Activated CD8-positive, alpha-beta memory T cell treated with anti-CD3 and anti-CD28 coated beads for 1 hour (primary cell): Measurements from ENCODE around the gene INVS.
"Not testable (repeated sequence)": the region's sequence is repeated elsewhere in the genome, so short reads cannot be mapped to it uniquely, and the experiment has no call there.

Experiments used
- DNase-seq, 2 donors: peaks; one replicate each; pipeline ENCODE4 v3.0.0-alpha.2; 2020; ENCODE audit warnings: low read depth in 1 of 2; ENCODE audit errors: extremely low read depth in 1 of 2

The INVS gene

DNA sequence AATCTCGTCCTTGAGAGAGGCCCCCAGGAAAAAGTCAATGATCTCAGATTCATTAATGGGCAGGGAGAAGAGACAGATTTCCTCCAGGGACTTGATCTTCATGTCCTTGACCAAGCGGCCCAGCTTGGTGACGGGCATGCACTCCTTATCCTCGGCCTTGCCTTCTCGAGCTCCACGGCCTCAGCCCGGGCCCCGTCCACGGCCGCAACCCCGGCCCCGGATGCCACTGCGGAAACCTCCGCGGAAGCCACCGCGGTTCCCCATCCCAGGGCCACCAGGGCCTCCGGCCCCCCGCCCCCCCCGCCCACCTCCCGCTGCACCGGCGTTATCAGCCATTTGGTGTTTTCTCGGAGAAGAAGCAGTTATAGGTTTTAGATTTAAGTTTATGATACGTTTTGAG lies 18.3 kb downstream of the INVS start:
- DNase-seq = no peak

DNA sequence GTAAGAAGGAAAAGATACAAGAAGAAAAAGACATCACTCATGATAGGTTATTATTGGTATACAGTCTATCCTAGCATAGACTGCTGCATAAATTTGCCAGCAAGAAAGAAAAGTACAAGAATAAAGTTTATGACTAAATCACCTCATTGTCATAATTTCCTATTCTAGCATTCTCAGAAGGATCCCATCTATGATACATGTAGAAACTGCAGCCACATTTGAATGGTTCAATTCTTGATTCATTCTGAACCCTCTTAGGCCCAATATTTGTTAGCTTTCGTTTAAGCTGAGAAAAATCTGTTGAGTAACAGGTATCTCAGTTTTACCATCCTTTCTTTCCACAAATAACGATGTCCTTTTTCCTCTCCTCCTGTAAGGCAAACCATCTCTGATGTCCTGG lies 21.2 kb downstream of the INVS start:
- no peak for DNase-seq

DNA sequence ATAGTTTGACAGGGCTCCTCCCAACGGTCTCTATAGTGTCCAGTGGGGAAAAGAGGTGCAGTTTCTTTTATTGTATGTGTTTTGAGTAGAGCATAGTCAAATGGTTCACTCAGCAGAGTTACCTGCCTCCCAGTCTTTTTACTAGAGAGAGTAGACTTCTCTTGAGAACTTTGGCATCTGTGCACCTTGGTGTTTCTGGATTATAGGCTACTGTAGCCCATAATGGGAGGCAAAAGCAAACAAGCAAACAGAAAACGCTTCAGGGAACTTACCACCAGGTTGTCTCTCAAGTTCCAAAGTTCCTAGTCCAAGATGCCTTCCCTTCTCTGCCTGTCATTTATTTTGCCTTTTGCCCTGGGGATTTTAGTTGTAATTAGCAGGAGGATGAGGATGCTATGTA lies 26.2 kb downstream of the INVS start:
- no peak for DNase-seq

DNA sequence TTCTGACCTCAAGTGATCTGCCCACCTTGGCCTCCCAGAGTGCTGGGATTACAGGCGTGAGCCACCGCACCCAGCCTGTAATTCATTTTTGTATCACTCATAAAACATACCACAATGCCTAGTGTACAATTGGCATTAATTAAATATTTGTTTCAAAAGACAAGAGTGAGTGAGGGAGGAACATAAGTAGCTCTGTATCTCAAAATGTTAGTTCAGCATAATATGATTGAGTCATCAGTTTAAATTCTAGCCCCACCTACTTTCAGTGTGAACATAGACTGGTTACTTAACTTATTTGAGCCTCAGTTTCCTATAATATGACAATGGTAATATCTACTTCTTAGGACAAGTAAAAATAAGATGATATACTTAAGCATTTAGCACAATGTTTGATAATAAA lies 26.9 kb downstream of the INVS start:
- DNase-seq = no peak

DNA sequence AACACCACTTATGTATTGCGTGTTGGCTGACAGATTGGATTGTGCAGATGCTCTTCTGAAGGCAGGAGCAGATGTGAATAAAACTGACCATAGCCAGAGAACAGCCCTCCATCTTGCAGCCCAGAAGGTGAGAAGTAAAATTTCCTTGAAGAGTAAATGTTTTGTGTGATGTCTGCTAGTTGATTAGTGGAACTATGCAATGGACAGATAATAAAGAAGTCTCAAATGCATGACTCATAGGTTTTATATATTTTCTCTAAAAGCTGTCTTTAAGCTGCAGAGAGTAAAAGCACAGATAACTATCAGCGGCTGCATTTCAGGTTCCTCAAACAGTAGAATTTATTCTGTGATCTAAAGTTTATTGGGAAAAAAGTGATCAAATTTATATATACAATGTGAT lies 27.4 kb downstream of the INVS start:
- DNase-seq = no peak

DNA sequence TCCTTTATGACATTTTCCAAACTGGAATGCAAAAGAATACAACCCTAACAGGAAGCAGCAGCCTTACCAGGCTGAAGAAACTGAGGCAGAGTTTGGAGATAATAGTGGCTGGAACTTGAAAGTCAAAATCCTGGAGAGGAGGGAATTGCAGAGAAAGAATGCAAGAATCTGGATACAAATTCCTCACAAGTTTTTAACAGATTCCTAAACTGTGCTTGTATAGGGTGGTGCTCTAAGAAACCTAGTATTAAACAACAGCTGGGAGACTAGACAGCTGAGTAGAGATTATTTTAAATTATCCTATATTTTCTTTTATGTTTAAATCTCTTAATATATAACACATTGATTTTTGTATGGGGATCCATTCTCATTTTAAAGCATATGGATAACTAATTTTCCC lies 30.7 kb downstream of the INVS start:
- DNase-seq = no peak

DNA sequence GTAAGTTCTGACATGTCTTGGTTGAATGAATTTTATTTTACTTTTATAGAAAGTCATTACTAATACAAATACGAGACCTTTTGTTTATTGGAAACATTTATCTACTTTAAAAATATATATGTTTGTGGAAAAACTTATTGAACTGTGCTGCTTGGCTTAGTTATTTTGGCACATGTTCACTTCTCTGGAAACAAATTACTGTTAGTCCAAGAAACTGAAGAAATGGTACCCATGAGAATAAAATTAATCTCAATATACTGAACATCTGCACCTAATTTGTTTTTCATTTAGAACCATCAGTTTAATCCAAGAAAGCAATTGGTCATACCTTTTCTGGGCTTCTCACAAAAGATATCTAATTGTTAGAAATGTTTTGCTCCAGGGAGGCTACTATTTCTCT lies 32.2 kb downstream of the INVS start:
- DNase-seq = no peak

DNA sequence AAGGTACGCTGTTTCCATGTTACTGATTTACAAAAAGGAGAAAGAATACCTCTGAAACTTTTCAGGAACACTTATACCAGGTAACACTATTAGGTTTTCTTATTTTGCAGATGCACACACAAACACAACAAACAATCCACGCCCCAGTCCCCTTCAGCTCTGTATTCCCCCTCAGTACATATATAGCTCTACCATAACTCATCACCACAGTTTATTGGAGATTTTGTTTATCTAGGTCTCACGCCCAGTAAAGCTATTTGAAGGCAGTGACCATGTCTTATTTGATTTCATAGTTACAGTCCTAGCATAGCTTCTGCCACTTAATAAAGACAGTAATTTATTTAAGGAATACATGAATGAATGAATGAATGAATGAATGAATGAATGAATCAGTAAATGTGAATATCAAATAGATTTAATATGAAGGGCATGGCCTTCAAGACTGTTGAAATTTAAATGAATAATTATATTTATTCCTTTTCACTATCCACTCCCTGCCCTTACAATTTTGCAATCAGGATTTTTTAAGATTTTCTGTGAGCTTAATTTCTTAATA lies 32.9 kb downstream of the INVS start:
- no peak for DNase-seq

DNA sequence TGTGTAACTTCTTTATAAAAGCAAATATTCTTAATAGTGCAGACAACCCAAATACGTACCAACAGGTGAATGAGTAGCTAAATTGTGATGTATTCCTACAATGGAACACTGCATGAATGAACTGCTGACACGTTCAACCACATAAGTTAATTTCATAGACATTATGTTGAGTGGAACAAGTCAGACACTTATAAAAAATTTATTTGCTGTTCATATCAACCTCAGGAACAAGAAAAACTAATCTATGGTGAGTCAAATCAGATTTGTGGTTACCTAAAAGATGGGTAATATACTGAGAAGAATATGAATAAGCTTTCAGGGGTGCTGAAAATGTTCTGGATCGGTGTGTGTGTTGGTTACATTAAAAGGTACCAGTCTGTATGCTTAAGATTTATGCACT lies 35.7 kb downstream of the INVS start:
- DNase-seq = no peak

DNA sequence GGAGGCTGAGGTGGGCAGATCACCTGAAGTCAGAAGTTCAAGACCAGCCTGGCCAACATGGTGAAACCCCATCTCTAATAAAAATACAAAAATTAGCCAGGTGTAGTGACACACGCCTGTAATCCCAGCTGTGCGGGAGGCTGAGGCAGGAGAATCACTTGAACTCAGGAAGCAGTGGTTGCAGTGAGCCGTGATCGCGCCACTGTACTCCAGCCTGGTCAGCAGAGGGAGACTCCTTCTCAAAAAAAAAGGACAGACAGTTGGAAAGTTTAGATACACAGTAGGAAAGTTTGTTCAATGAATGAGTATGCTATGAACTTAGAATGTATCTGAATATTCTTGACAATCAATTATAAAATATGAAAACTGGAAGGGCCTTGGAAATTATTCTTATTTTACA lies 37.8 kb downstream of the INVS start:
- DNase-seq = not testable (repeated sequence)

DNA sequence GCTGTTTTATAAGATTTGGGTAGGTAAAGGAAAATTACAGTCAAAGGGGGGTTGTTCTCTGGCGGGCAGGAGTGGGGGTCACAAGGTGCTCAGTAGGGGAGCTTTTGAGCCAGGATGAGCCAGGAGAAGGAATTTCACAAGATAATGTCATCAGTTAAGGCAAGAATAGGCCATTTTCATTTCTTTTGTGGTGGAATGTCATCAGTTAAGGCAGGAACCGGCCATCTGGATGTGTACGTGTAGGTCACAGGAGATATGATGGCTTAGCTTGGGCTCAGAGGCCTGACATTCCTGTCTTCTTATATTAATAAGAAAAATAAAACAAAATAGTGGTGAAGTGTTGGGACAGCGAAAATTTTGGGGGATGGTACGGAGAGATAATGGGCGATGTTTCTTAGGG lies 41.3 kb downstream of the INVS start:
- DNase-seq = not testable (repeated sequence)

DNA sequence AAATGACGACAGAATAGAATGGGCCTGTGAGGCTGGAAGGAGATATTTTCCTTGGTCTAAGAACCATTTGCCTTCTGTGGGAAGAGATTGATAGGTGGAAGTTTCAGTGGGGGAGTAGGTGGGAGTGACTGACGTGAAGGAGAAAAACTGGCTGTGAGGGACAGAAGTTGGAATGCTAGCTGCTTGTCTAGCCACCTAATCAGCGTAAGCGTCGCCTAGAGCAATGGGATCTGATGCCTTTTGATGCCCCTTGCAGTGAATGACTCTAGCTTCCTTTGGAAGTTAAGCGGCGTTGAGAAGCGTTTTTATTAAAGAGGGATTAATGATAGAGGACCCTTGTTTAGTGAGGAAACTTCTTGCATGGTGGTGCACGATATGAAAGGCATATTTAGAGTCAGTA lies 42.8 kb downstream of the INVS start:
- DNase-seq = not testable (repeated sequence)

DNA sequence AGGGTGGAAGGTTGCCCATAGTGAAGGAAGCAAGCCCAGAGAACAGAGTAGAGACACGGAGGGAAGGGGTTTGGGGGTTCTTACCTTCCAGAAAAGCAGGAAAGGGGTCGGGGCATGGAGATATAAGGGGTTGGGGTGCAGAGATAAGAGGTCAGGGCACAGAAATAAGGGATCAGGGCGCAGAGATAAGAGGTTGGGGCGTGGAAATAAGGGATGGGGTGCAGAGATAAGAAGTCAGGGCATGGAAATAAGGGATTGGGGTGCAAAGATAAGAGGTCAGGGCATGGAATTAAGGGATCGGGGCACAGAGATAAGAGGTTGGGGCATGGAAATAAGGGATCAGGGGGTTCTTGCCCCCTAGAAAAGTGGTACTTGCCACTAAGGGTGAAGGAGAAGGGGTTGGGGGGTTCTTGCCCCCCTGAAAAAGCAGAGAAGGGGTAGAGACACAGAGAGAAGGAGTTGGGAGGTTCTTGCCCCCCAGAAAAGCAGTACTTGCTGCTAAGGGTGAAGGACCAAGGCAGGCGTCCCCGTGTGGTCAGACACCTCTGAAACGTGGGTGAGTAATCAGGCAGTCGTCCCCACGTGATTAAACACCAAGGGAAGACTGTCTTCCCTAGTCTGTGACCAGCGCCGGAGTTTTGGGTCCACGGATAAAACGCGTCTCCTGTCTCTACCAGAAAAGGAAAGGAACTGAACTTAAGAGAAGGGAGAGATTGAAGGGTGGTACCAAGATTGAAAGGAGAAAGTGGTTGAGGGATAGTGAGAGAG lies 46.3 kb downstream of the INVS start:
- DNase-seq = not testable (repeated sequence)

DNA sequence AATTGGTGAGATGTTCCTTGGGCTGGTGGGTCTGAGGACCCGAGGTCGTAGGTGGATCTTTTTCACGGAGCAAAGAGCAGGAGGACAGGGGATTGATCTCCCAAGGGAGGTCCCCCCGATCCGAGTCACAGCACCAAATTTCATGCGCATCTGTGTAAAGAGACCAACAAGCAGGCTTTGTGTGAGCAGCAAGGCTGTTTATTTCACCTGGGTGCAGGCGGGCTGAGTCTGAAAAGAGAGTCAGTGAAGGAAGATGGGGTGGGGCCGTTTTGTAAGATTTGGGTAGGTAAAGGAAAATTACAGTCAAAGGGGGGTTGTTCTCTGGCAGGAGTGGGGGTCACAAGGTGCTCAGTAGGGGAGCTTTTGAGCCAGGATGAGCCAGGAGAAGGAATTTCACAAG lies 46.9 kb downstream of the INVS start:
- not testable (repeated sequence) for DNase-seq

DNA sequence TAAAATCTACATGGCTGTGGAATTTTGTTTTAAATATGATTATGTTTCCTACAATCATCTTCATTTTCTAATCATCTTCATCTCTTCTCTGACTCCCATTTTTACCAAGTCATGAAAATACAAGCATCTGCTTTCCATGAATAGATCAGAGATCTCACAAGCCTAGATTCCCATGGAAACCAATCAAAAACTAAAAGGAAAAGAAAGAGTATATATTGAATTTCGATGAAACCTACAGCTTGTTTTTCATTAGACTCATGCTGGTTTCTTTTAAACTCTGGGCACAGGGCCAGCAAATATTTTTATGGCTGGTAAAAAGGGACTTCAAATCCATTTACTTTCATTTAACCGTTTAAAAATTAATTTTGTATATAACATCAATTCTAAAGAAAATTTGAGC lies 51.2 kb downstream of the INVS start:
- DNase-seq = no peak

DNA sequence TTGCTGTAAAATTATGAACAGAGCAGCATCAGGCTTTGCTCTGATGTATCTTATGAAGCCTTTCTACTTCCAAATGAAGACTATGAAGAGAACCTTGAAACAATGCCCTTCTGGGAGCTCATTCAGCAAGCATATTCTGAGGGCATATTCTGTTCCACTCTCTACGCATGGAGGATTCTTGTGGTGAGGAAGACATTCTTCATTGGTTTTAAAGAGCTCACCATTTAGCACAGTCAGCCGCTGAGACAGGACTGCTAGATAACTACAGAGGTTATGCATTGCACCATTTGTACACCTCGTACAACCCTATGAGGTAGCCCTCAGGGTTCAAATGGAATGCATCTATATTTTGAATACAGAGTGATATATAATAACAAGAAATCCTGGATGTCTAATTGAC lies 61.0 kb downstream of the INVS start:
- no peak for DNase-seq

DNA sequence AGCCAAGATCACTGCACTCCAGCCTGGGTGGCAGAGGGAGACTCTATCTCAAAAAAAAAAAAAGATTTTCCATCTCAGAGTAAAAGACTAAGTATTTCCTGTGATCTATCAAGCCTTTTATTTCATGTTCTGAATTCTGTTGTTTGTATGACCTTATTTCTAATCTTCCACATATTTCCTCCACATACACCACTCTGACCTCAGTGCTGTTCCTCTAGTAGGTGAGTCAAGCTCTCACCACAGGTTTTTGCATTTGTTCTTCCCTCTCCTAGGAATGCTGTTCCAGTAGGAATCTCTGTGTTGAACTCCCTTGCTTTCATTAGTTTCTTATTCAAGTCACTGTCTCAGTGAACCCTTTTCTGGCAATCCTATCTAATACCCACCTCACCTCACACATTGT lies 68.1 kb downstream of the INVS start:
- no peak for DNase-seq

DNA sequence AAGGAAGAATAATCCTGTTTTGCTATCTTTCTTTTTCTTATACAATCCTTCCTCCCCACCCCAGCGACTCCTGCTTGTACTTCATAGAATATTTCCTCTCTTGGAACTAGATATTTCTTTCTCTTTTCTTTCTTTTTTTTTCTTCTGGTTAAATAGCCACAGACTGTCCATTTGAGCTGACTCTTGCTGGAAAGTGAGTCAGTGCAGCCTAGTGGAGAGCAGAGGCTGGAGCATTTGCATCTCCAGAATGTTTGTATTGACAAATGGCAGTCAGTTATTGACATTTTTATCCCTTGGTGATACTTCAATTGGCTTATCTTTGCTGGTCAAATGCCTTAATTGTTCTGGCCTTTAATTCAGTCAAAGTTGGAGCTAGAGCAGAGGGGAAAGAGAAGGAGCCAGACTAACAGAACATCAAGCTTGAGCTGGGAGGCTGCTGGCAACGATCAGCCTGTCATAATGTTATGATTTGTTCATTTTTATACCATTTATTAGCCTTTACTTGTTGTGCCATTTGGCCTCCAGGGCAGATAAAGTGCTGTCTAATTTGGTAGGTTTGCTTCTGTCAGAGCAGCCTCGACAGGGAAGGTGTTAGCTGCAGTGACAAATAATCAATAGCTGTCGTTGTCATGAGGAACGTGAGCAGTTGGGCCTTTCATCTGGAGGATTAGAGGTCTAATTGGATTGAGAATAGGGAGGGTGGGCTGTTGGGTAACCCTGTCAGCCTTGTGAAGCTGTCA lies 69.0 kb downstream of the INVS start:
- DNase-seq = no peak

DNA sequence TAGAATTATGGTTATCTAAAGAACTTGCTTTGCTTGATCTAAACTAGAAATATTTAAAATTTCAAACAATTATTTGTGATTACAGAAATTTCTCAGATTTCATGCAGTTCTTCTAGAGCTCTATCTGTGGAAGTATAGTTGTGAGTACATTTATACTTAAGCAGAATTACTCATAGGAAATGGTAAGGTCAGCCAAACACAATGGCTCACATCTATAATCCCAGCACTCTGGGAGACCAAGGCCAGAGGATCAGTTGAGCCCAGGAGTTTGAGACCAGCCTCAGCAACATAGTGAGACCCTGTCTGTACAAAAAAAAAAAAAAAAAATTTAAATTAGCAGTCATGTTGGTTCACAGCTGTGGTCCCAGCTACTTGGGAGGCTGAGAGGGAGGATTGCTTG lies 71.0 kb downstream of the INVS start:
- DNase-seq = no peak

DNA sequence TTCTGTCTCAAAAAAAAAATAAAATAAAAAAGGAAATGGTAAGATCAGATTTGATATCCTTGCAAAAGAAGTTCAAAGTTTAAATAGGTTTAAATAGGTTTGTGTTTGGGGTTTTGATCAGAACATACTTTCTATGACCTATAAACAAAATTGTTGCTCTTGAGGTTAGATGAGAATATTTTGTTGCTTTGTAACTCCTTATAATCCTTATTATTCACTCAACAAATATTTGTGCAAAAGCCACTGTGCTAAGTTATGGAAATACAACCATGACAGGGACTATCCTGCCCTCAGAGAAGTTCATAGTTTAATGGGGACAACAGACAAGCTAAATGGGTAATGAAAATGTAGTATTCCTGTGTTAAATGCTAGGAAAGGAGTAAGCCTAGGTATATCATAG lies 71.5 kb downstream of the INVS start:
- DNase-seq = no peak

DNA sequence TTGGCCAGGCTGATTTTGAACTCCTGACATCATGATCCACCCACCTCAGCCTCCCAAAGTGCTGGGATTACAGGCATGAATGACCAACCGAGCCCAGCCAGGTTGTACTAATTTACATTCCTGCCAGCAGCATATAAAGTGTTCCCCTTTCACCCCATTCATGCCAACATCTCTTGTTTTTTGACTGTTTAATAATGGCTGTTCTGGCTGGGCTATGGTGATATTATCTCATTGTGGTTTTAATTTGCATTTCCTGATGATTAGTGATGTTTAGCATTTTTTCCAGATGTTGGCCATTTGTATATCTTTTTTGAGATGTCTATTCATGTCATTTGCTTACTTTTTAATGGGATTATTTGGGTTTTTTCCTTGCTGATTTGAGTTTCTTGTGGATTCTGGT lies 87.3 kb downstream of the INVS start:
- DNase-seq = no peak

DNA sequence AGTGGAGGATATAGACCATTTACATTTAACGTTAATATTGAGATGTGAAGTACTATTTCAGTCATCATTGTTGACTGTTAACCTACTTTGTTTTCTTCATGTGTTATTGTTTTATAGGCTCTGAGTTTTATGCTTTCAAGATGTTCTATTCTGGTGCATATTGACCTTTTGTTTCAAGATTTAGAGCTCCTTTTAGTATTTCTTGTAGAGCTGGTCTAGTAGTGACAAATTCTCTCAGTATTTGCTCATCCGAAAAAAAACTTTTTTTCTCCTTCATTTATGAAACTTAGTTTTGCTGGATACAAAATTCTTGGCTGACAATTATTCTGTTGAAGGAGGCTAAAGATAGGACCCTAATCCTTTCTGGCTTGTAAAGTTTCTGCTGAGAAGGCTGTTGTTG lies 91.3 kb downstream of the INVS start:
- no peak for DNase-seq
